HepG2 (cell line): Measurements from ENCODE around the gene GALNTL6.

Experiments used
- FOXJ3 ChIP-seq: sonication (generic); formaldehyde crosslinking; IDR thresholded peaks from 2 replicates; pipeline ENCODE4 v1.4.0; 2020; ENCODE audit warnings: missing genetic modification reagents, mild to moderate bottlenecking, borderline replicate concordance
- TEAD2 ChIP-seq: sonication (generic); formaldehyde crosslinking; IDR thresholded peaks from 2 replicates; pipeline ENCODE4 v1.9.0; 2021; ENCODE audit warnings: missing genetic modification reagents
- TP53 ChIP-seq: sonication (generic); formaldehyde crosslinking; conservative IDR thresholded peaks from 2 replicates; pipeline ENCODE4 v1.4.0; 2020; ENCODE audit warnings: missing genetic modification reagents
- ZHX1 ChIP-seq: sonication (generic); formaldehyde crosslinking; IDR thresholded peaks from 2 replicates; pipeline ENCODE4 v1.8.1; 2022; ENCODE audit warnings: low read depth, mild to moderate bottlenecking, missing genetic modification reagents

DNA sequence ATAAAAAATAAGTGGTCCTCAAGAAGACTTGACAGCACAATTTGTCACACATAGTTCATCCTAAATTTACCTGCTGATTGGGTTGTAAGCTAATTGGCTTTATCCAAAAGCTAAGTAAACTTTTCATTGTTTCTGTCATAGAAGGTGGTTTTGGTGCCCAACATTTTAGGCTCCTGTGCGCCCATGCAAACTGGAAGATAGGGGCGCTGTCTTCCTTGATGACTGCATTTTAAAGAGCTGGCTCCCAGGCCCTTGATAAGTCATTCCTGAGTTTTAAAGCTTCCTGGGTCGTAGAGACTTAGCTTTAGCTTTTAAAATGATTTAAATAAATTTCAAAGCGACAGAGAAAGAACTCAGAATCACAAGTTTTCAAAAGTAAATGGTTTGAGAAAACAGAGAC, 730.0 kb downstream of the GALNTL6 start:
- TF ChIP-seq TP53 (CRISPR knock-in tag): no peak
- TF ChIP-seq ZHX1: no peak
- TF ChIP-seq TEAD2 (CRISPR knock-in tag): no peak
- TF ChIP-seq FOXJ3 (CRISPR knock-in tag): no peak
